Peyer's patch (tissue), 4 donors: ENCODE measurements around the gene CCDC192. TPM values are rescaled to one million over a fixed set of nuclear protein-coding genes. Genes with fewer than 3 reads are reported as not detected.

Source experiments
- DNase-seq, 3 donors: peaks; one replicate each; pipeline ENCODE4 v3.0.0-alpha.2; 2017 to 2019
- H3K27ac ChIP-seq, 4 donors: fragments of 200-600 bp; sonication (generic); one replicate each; pipeline ENCODE4 v1.5.1; 2016 to 2019
- H3K27me3 ChIP-seq, 2 donors: fragments of 200-600 bp; sonication (generic); one replicate each; pipeline ENCODE4 v1.5.1; 2019
- H3K36me3 ChIP-seq, 3 donors: fragments of 200-600 bp; sonication (generic); one replicate each; pipeline ENCODE4 v1.5.1; 2016 to 2019
- H3K4me1 ChIP-seq, 4 donors: fragments of 200-600 bp; sonication (generic); one replicate each; pipeline ENCODE4 v1.5.1; 2016 to 2019
- H3K4me3 ChIP-seq, 4 donors: fragments of 200-600 bp; sonication (generic); 1 replicate in 3 of 4; 2 replicates in 1 of 4; pipeline ENCODE4 v1.5.1; 2016 to 2019; ENCODE audit warnings: mild to moderate bottlenecking in 1 of 4
- H3K9me3 ChIP-seq, 4 donors: fragments of 200-600 bp; sonication (generic); one replicate each; pipeline ENCODE4 v1.5.1; 2016 to 2019; ENCODE audit warnings: mild to moderate bottlenecking in 1 of 4
- POLR2A ChIP-seq, 2 donors: fragments of 450-650 bp; IDR thresholded peaks; one replicate each; pipeline ENCODE4 v1.5.1; 2017; ENCODE audit warnings: antibody characterized with exemption in 2 of 2, mild to moderate bottlenecking in 2 of 2, moderate library complexity in 2 of 2
- total RNA-seq, 4 donors: library from RNA; depleted of rRNA; stranded (reverse); fragments of >200 nt; gene quantifications; one replicate each; pipeline ENCODE4 v1.1.0, GENCODE V29; 2016
- TF ChIP-seq, protein P1 (sequence below), 6 experiments: fragments of 450-650 bp in 4 of 6; fragments of 200-600 bp in 2 of 6; sonication (generic) in 1 of 6; IDR thresholded peaks; one replicate each; pipeline ENCODE4 v1.5.1; 2017 to 2019; ENCODE audit warnings: antibody characterized with exemption in 6 of 6, mild to moderate bottlenecking in 3 of 6, moderate library complexity in 1 of 6

Gene CCDC192
- total RNA-seq, 4 donors from 2014 or later = not detected

DNA sequence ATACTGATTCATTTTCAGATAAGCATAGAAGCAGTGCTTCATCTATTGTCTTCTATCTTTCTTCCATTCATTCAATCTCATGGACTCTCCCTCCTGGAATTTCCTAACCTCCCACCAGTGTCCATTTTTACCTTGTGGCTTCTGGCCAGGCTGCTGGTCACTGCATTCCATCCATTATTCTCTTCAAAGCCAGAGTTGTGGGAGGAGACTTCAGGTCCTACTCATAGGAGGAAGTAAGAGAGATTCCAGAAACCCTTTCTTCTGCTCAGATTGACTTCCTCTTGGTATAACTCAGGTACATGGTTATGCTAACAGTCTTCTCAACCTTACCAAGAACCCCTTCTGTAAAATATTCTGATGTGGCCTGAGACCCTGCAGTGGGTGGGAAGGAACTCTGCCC is 227.1 kb downstream of the CCDC192 start:
- H3K4me3 ChIP-seq = no peak overlapping the region
- no peaks in the 10 kb centered on the region for H3K27me3 ChIP-seq
- H3K36me3 ChIP-seq = no peaks in the 10 kb centered on the region
- no peaks in the 10 kb centered on the region for H3K9me3 ChIP-seq
- DNase-seq = no peak
- TF ChIP-seq POLR2A (IDR thresholded peaks at IDR 0.05) = no peak
- TF ChIP-seq, protein P1, sequence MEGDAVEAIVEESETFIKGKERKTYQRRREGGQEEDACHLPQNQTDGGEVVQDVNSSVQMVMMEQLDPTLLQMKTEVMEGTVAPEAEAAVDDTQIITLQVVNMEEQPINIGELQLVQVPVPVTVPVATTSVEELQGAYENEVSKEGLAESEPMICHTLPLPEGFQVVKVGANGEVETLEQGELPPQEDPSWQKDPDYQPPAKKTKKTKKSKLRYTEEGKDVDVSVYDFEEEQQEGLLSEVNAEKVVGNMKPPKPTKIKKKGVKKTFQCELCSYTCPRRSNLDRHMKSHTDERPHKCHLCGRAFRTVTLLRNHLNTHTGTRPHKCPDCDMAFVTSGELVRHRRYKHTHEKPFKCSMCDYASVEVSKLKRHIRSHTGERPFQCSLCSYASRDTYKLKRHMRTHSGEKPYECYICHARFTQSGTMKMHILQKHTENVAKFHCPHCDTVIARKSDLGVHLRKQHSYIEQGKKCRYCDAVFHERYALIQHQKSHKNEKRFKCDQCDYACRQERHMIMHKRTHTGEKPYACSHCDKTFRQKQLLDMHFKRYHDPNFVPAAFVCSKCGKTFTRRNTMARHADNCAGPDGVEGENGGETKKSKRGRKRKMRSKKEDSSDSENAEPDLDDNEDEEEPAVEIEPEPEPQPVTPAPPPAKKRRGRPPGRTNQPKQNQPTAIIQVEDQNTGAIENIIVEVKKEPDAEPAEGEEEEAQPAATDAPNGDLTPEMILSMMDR (IDR thresholded peaks at IDR 0.05) = no peak
- peaks cover 0 to 4% (median 0%) of the 10 kb centered on the region in 4 donors for H3K4me1 ChIP-seq
- no peak overlapping the region for H3K27ac ChIP-seq

DNA sequence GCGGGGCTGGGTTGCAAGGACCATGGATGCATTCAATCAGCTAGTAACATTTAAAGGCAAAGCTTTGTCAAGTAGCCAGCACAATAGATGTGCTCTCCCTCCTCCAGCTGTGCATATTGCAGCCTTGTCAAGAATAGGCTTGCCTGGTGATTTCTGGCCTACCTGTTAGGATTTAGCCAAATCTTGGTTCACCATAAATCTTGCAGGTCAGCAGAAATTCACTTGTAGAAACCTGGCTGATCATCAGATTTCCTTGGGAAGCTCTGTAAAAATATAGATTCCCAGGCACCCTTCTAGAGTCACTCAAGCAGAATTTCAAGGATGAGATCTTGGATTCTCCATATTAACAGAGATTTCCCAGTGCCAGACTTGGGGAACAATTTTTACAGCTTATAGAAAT is 228.2 kb downstream of the CCDC192 start:
- no peak for TF ChIP-seq POLR2A (IDR thresholded peaks at IDR 0.05)
- TF ChIP-seq, protein P1 (IDR thresholded peaks at IDR 0.05) = no peak
- DNase-seq = no peak
- H3K27me3 ChIP-seq = no peaks in the 10 kb centered on the region
- H3K4me1 ChIP-seq = peaks cover 0 to under 1% (median 0%) of the 10 kb centered on the region in 4 donors
- H3K27ac ChIP-seq = no peak overlapping the region
- no peaks in the 10 kb centered on the region for H3K9me3 ChIP-seq
- no peak overlapping the region for H3K4me3 ChIP-seq
- H3K36me3 ChIP-seq = no peaks in the 10 kb centered on the region

DNA sequence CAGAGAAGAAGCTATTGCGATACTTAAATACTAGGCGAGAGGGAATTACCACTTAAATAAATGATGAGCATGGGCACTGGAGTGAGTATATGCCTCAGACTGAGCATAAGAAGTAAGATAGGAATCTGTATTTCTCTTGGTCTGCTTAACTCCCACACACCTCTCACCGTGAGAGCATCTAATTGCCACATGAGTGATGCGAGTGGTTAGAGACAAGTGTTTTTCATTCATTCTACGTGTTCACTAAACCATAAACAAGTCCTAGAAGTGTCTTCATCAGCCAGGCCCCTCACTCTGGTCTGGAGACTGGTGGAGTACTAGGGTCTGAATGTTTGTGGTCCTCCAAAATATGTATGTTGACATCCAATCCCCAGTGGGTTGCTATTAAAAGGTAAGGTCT is 230.2 kb downstream of the CCDC192 start:
- no peaks in the 10 kb centered on the region for H3K4me1 ChIP-seq
- no peak overlapping the region for H3K4me3 ChIP-seq
- H3K9me3 ChIP-seq = no peaks in the 10 kb centered on the region
- no peak for DNase-seq
- no peaks in the 10 kb centered on the region for H3K36me3 ChIP-seq
- H3K27me3 ChIP-seq = no peaks in the 10 kb centered on the region
- TF ChIP-seq, protein P1 (IDR thresholded peaks at IDR 0.05) = no peak
- no peak for TF ChIP-seq POLR2A (IDR thresholded peaks at IDR 0.05)
- no peak overlapping the region for H3K27ac ChIP-seq

DNA sequence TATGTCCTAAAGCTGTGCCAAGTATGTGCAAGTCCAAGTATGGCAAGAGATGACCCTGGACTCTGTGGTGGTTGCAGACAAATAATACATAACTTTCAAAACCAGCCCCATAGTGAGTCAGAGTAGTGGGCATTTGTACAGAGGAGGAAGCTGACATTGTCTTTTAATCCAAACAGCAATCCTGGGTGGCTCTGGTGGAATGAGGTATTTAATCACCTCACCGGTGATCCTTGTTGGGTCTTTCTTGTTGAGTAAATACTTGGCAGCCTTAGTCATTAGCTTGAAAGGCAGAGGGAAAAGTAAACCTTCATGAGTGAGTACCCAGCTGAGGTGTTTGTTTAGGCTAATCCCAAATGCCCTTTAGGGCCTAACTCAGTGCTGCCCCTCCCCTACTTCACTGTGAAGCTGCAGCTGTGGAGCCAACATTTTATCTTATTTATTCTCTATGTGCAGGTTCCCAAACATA is 231.6 kb downstream of the CCDC192 start:
- H3K27ac ChIP-seq = no peak overlapping the region
- no peaks in the 10 kb centered on the region for H3K4me1 ChIP-seq
- no peaks in the 10 kb centered on the region for H3K27me3 ChIP-seq
- TF ChIP-seq, protein P1 (IDR thresholded peaks at IDR 0.05) = no peak
- TF ChIP-seq POLR2A (IDR thresholded peaks at IDR 0.05) = no peak
- no peak for DNase-seq
- no peaks in the 10 kb centered on the region for H3K9me3 ChIP-seq
- no peaks in the 10 kb centered on the region for H3K36me3 ChIP-seq
- no peak overlapping the region for H3K4me3 ChIP-seq

DNA sequence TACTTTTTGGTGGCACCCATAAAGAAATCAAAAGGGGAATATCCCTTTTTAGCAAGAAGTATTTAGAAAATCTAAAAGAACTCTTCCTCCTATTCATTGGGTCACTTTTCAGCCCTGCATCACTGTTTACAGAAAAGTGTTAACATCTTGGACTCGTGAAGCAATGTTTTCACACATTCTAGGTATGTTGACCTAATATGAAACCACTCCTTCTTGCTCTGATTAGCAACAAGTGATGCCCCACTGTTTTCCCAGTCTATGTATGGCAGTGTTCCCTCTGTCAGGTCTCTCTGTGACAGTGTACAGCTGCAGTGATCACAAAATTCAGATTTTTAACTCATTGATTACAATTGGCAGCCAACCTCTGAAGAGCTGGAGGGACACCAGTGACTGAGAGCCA is 232.2 kb downstream of the CCDC192 start:
- Histone ChIP-seq H3K27ac (no peak overlapping the region), H3K9me3 (no peaks in the 10 kb centered on the region), H3K4me3 (no peak overlapping the region), H3K36me3 (no peaks in the 10 kb centered on the region), H3K4me1 (no peaks in the 10 kb centered on the region), H3K27me3 (no peaks in the 10 kb centered on the region)
- no peak for TF ChIP-seq POLR2A (IDR thresholded peaks at IDR 0.05)
- TF ChIP-seq, protein P1 (IDR thresholded peaks at IDR 0.05) = no peak
- DNase-seq = no peak

DNA sequence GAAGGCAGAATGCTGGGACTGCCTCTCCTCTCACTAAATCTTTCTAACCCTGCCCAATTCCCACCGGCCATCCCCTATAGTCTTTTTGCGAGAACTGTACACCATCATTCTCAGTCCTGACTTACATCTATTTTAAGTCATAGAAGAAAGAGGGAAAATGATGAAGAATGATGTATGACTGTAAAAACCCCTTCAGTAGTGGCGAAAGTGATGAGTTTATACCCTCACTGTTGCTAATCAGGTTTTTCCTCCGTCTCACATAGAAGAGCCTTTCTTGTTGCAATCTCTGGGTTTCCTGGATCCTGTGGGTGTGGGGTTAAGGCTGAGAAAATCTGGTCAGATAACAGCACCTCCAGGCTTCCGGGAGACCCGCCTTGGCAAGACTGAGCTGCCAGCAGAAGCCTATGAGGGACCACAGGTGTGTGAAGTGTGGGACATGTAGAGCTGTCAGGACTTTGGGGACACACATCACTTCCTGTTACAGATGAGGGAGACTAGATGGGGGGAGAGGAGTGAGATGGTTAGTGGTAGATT is 233.3 kb downstream of the CCDC192 start:
- Histone ChIP-seq H3K36me3 (no peaks in the 10 kb centered on the region), H3K27me3 (no peaks in the 10 kb centered on the region), H3K9me3 (no peaks in the 10 kb centered on the region), H3K4me3 (no peak overlapping the region), H3K4me1 (peaks cover 0 to 5% (median 0%) of the 10 kb centered on the region in 4 donors), H3K27ac (no peak overlapping the region)
- TF ChIP-seq, protein P1 (IDR thresholded peaks at IDR 0.05) = no peak
- no peak for TF ChIP-seq POLR2A (IDR thresholded peaks at IDR 0.05)
- no peak for DNase-seq
